Spinal cord (tissue), 10 donors: ENCODE measurements around the gene PNPLA6. TPM values are rescaled to one million over a fixed set of nuclear protein-coding genes. Genes with fewer than 3 reads are reported as not detected.

Source experiments
- DNase-seq, 6 donors: peaks; one replicate each; pipeline versions ENCODE4 v3.0.0 to v3.0.0-alpha.2; 2013 to 2015; ENCODE audit warnings: low spot score in 6 of 6, low read depth in 4 of 6
- H3K27ac ChIP-seq: one replicate; pipeline ENCODE4 v1.5.1; 2013; ENCODE audit warnings: low read depth, low read length, control low read depth
- H3K27me3 ChIP-seq: one replicate; pipeline ENCODE4 v1.6.1; 2013; ENCODE audit warnings: low read length; ENCODE audit not compliant: control insufficient read depth, insufficient read depth
- H3K36me3 ChIP-seq: one replicate; pipeline ENCODE4 v1.6.1; 2013; ENCODE audit warnings: low read length; ENCODE audit not compliant: control insufficient read depth, insufficient read depth
- H3K4me1 ChIP-seq: one replicate; pipeline ENCODE4 v1.6.1; 2013; ENCODE audit warnings: low read length; ENCODE audit not compliant: control insufficient read depth, insufficient read depth
- H3K4me3 ChIP-seq: one replicate; pipeline ENCODE4 v1.5.1; 2013; ENCODE audit warnings: low read depth, low read length, control low read depth
- H3K9me3 ChIP-seq: one replicate; pipeline ENCODE4 v1.6.1; 2013; ENCODE audit warnings: low read length; ENCODE audit not compliant: control insufficient read depth, insufficient read depth
- WGBS: methylation state at CpG from one replicate; pipeline ENCODE4 v1.1.5; 2013; ENCODE audit warnings: missing lambda C conversion rate; ENCODE audit not compliant: insufficient coverage; 5-methylcytosine and 5-hydroxymethylcytosine counted together
- polyA plus RNA-seq, 2 donors: library from polyadenylated mRNA; unstranded; fragments of 120-200 nt; gene quantifications; one replicate each; pipeline ENCODE4 v1.2.1, GENCODE V29; 2013; ENCODE audit not compliant: insufficient read length in 2 of 2
- total RNA-seq, 2 donors: library from RNA; depleted of rRNA in 1 of 2; stranded (reverse); fragments of 120-200 nt in 1 of 2; fragments of >200 nt in 1 of 2; gene quantifications; one replicate each; pipeline versions ENCODE4 v1.2.3 to v1.2.4, GENCODE V29; 2013 to 2014
- donor health status: healthy.

PNPLA6 gene
- total and polyA plus RNA-seq, 4 donors, result 45.8 to 94.3 (median 69.8) TPM

DNA sequence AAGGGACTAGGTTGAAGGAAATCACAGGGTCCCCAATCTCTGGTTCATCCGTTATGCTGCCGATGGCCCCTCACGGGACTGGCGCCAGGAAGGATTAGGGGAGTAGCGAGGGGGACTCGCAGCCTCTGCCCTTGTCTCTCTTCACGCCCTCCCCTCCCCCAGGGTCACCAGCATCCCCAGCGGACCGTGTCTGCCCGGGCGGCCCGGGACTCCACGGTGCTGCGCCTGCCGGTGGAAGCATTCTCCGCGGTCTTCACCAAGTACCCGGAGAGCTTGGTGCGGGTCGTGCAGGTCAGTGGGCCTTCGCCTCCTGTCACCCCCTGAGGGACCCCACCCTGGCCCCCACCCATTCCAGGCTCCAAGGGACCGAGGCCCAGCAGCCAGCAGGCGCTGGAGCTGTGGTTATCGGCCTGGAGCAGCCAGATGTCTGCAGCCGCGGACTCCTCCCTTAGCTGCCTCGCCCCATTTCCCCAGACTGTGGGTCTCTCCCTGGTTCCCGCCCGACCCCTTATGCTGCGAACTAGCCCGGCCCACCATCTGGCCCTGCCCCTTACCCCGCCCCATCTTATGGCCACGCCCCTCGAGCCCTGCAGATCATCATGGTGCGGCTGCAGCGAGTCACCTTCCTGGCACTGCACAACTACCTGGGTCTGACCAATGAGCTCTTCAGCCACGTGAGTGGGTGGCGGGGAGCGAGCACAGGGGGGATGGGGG is 5.4 kb downstream of the PNPLA6 start:
- WGBS, result 63% methylated on average over 34 of the region's 39 CpGs
- no peak overlapping the region for H3K4me3 ChIP-seq
- DNase-seq, result no peak
- no peaks in the 10 kb centered on the region for H3K27me3 ChIP-seq
- peaks cover 6% of the 10 kb centered on the region for H3K4me1 ChIP-seq
- no peak overlapping the region for H3K27ac ChIP-seq
- H3K36me3 ChIP-seq, result peaks cover 91% of the 10 kb centered on the region
- H3K9me3 ChIP-seq, result no peaks in the 10 kb centered on the region

DNA sequence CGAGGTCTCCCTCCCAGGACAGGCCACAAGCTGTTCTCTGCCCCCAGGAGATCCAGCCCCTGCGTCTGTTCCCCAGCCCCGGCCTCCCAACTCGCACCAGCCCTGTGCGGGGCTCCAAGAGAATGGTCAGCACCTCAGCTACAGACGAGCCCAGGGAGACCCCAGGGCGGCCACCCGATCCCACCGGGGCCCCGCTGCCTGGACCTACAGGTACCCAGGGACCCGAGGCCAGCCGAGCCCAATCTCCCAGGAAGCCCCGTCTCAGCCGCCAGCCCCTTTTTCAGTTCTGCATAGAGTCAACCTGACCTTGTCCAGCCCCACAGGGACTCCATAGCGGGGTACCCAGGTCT is 5.9 kb downstream of the PNPLA6 start:
- Histone ChIP-seq H3K27me3 (no peaks in the 10 kb centered on the region), H3K36me3 (peaks cover 86% of the 10 kb centered on the region), H3K9me3 (no peaks in the 10 kb centered on the region), H3K4me3 (no peak overlapping the region), H3K27ac (no peak overlapping the region), H3K4me1 (peaks cover 1% of the 10 kb centered on the region)
- no peak for DNase-seq
- WGBS, result 93% methylated on average over 15 of the region's 15 CpGs

DNA sequence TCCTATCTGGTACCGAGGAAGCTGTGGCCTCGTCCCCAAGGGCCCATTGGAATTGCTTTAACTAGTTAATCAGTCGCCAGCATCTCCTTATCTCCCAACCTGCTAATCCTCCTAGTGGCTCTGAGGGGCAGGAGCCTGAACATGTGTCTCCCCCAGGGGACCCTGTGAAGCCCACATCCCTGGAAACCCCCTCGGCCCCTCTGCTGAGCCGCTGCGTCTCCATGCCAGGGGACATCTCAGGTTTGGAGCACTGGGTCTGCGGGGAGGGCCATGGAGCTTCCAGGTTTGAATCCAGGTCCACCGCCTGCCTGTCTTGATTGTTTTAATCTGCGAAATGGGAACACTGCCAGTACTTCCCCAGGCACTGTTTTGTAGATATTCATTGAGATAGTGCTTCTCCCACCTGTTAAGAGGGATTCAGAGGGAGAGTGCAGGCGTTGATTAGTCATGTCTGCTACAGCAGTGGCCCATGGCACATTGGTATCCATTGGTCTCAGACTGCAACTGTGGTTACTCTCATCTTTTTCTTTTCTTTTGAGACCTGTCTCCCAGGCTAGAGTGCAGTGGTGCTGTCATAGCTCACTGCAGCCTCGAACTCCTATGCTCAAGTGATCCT is 6.4 kb downstream of the PNPLA6 start:
- no peak overlapping the region for H3K4me3 ChIP-seq
- peaks cover 82% of the 10 kb centered on the region for H3K36me3 ChIP-seq
- no peaks in the 10 kb centered on the region for H3K27me3 ChIP-seq
- H3K27ac ChIP-seq, result no peak overlapping the region
- no peaks in the 10 kb centered on the region for H3K4me1 ChIP-seq
- no peaks in the 10 kb centered on the region for H3K9me3 ChIP-seq
- 94% methylated on average over 11 of the region's 11 CpGs for WGBS
- DNase-seq, result no peak

DNA sequence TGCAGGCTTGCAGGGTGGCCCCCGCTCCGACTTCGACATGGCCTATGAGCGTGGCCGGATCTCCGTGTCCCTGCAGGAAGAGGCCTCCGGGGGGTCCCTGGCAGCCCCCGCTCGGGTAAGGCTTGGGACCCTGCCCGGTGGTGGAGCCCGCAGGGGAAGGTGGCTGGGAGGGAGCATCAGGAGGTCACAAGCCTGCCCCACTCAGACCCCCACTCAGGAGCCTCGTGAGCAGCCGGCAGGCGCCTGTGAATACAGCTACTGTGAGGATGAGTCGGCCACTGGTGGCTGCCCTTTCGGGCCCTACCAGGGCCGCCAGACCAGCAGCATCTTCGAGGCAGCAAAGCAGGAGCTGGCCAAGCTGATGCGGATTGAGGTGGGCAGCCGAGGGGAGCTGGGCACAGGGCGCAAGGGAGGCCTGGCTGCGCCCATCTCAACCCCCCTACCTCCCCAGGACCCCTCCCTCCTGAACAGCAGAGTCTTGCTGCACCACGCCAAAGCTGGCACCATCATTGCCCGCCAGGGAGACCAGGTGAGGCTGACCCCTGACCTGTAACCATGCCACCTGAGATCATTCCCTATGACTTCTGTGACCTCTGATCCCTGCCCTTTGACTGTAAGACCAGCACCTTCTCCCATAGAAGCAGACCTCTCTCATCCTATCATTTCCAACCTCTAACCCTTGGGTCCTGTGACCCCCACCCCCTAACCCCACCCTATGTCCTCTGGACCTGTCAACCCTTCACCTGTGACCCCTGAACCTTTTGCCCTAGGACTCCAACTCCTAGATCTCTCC is 7.2 kb downstream of the PNPLA6 start:
- Histone ChIP-seq H3K27me3 (no peaks in the 10 kb centered on the region), H3K9me3 (no peaks in the 10 kb centered on the region), H3K36me3 (peaks cover 75% of the 10 kb centered on the region), H3K4me3 (no peak overlapping the region), H3K4me1 (no peaks in the 10 kb centered on the region), H3K27ac (peak overlapping the region; percentile 25)
- no peak for DNase-seq
- WGBS, result 96% methylated on average over 24 of the region's 24 CpGs

DNA sequence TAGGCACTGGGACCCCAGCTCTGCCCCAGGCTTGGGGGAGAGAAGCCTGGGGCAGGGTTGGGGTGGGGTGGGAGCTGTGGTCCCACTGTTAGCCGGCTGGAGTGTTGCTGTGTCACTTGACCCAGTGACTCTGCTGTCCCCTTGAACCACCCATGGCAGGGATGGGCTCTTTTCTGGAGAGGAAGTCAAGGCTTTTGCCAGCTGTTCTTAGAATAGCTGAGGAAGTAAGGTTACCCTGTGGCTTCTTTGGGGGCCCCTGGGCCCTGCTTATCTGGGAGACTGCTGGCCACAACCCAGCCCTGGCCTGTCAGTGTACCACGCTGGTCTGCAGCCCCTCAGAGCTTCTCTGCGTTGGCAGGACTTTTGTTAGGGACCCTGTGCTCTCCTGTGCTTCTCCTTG is 9.1 kb downstream of the PNPLA6 start:
- 88% methylated on average over 3 of the region's 3 CpGs for WGBS
- Histone ChIP-seq H3K9me3 (no peaks in the 10 kb centered on the region), H3K27ac (no peak overlapping the region), H3K4me3 (no peak overlapping the region), H3K36me3 (peaks cover 60% of the 10 kb centered on the region), H3K4me1 (no peaks in the 10 kb centered on the region), H3K27me3 (no peaks in the 10 kb centered on the region)
- no peak for DNase-seq

DNA sequence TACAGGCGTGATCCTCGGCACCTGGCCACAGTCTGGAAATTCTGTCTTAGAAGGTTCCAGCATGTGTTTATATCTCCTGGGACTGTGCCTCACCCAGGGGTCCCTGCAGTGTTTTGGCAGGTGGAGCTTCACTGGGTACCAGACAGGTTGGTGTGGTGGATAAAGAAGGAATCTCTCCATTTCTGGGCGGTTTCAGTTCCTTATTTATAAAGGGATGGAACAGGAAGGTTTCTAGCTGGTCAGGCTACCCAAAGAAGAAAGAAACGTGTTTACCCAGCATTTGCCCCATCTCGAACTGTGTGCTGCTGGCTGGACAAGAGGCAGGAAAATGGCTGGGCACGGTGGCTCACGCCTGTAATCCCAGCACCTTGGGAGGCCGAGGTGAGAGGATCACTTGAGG is 9.8 kb downstream of the PNPLA6 start:
- WGBS, result 78% methylated on average over 8 of the region's 8 CpGs

DNA sequence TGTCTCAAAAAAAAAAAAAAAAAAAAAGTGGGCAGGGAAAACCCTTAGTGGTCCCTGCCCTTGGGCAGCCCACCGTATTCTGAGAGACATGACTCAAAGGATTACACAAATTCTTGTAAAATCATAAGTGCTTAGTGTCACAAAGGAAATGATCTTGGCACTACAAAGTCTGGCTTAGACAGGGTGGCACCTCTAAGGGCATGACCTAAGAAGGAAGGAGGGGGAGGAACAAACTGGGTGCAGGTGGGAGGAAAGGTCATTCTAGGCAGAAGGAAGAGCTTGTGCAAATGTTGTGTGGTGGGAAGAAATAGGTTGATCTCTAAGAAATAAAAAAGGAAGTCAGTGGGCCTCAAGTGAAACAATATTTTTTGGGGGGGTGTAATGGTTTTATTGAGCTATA is 10.4 kb downstream of the PNPLA6 start:
- DNase-seq, result no peak
- peaks cover 6% of the 10 kb centered on the region for H3K4me1 ChIP-seq
- no peak overlapping the region for H3K4me3 ChIP-seq
- H3K27ac ChIP-seq, result no peak overlapping the region
- peaks cover 60% of the 10 kb centered on the region for H3K36me3 ChIP-seq
- H3K9me3 ChIP-seq, result no peaks in the 10 kb centered on the region
- no peaks in the 10 kb centered on the region for H3K27me3 ChIP-seq
- 100% methylated on average over 1 of the region's 1 CpG for WGBS

More for the DNA sequence above, 9.8 kb downstream of the PNPLA6 start:
- no peak overlapping the region for H3K4me3 ChIP-seq
- peaks cover under 1% of the 10 kb centered on the region for H3K4me1 ChIP-seq
- peaks cover 60% of the 10 kb centered on the region for H3K36me3 ChIP-seq
- no peak overlapping the region for H3K27ac ChIP-seq
- H3K27me3 ChIP-seq, result no peaks in the 10 kb centered on the region
- DNase-seq, result no peak
- no peaks in the 10 kb centered on the region for H3K9me3 ChIP-seq

DNA sequence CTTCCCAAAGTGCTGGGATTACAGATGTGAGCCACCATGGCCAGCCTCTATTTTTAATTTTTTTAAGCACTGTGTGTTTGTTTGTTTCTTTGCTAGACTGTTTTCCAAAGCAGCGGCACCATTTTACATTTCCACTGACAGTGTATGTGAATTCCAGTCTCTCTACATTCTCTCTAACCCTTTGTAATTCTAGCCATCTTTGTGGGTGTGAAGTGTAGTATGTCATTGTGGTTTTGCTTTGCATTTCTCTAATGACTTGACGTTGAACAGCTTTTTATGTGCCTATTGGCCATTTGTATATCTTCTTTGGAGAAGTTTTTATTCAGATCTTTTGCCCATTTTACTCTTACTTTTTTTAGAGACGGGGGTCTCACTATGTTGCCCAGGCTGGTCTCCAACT is 11.6 kb downstream of the PNPLA6 start:
- Histone ChIP-seq H3K4me1 (peaks cover 16% of the 10 kb centered on the region), H3K4me3 (no peak overlapping the region), H3K27ac (no peak overlapping the region), H3K9me3 (no peaks in the 10 kb centered on the region), H3K27me3 (no peaks in the 10 kb centered on the region), H3K36me3 (peaks cover 48% of the 10 kb centered on the region)
- WGBS, result 100% methylated on average over 1 of the region's 3 CpGs
- no peak for DNase-seq

DNA sequence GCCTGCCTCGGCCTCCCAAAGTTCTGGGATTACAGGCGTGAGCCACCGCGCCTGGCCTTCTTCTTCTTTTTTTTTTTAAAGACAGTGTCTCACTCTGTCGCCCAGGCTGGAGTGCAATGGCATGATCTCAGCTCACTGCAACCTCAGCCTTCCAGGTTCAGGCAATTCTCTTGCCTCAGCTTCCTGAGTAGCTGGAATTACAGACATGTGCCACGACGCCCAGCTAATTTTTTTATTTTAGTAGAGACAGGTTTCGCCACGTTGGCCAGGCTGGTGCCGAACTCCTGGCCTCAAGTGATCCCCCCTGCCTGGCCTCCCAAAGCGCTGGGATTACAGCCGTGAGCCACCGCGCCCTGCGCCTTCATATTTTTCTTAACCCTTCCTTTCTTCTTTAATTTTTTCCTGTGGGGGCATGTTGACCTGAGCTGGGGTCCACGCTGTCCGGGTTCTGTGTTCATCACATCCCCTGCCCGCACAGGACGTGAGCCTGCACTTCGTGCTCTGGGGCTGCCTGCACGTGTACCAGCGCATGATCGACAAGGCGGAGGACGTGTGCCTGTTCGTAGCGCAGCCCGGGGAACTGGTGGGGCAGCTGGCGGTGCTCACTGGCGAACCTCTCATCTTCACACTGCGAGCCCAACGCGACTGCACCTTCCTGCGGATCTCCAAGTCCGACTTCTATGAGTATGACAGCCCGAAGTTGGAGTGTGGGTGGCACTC is 14.1 kb downstream of the PNPLA6 start:
- H3K36me3 ChIP-seq, result peaks cover 37% of the 10 kb centered on the region
- H3K4me1 ChIP-seq, result peaks cover 16% of the 10 kb centered on the region
- DNase-seq, result no peak
- H3K4me3 ChIP-seq, result no peak overlapping the region
- H3K9me3 ChIP-seq, result no peaks in the 10 kb centered on the region
- no peaks in the 10 kb centered on the region for H3K27me3 ChIP-seq
- 95% methylated on average over 36 of the region's 36 CpGs for WGBS
- no peak overlapping the region for H3K27ac ChIP-seq
